Measurements from ENCODE around the gene CPTP. TPM values are rescaled to one million over a fixed set of nuclear protein-coding genes. Genes with fewer than 3 reads are reported as not detected.

Gene CPTP
- total and polyA plus RNA-seq, 2 of the 13 experiments (the other 11 are each of a cell fraction or from before 2014, with no cell fraction given) = 5.5 to 9.3 TPM

GRCh38 chr1:1325288-1326074 is 879 bp downstream of the CPTP start:
- POLR2A ChIA-PET = interaction anchor here (1.0 to 1.4 kb wide), 4 partner anchors 10 to 46 kb away, joined by 3 to 4 read pairs (median 3); no protein-coding TSS in a partner anchor
- Histone ChIP-seq H3K9me3 (ENCODE audit: low read length) (no peaks in the 10 kb centered on the region), H3K36me3 (replicated peaks in 1 of 2; ENCODE audit: control insufficient read depth in 1 of 2, insufficient read depth in 2 of 2, low read length in 2 of 2) (peaks cover 3 to 5% of the 10 kb centered on the region in 2 experiments; a peak in 2 of 5 replicates), H3K4me2 (ENCODE audit: low read depth, low read length) (peak overlapping the region; percentile 98), H4K20me1 (ENCODE audit: insufficient read depth, low read length) (peaks cover 5% of the 10 kb centered on the region; the same call in 1 of the 2 replicates), H3K27ac (ENCODE audit: extremely low read length, insufficient read depth, low read length) (peak overlapping the region; percentile 77), H3K4me3 (replicated peaks in 1 of 3; ENCODE audit: insufficient read depth in 1 of 3, low read depth in 2 of 3, low read length in 3 of 3) (peak overlapping the region; percentile 68 to 96 (median 95)), H2AFZ (ENCODE audit: low read length) (no peak overlapping the region), H3K79me2 (ENCODE audit: insufficient read depth, low read length) (peaks cover 45% of the 10 kb centered on the region), H3K4me1 (ENCODE audit: insufficient read depth, low read length) (peaks cover 30% of the 10 kb centered on the region), H3K9ac (ENCODE audit: insufficient read depth, low read depth, low read length) (peak overlapping the region; percentile 90), H3K27me3 (ENCODE audit: control insufficient read depth in 1 of 2, insufficient read depth in 2 of 2, low read length in 2 of 2) (no peaks in the 10 kb centered on the region)
- FAIRE-seq = no peak
- DNase-seq (ENCODE audit: low spot score) = no peak
- CTCF ChIA-PET (ENCODE audit: low intra/inter-chr PET ratio, low total read pairs) = no interaction called here
- BruUV-seq (replicated peaks) = no TSS peak
- whole genome bisulfite sequencing (ENCODE audit: low lambda C conversion rate) = 0% methylated on average over 3 of the region's 16 CpGs
- in situ Hi-C loops (cut with HindIII; ENCODE audit: extremely low pct_ligation_motif_present, low pct_unique_long_range_greater_than_20kb) = no loop called here
- peak; percentile 10 for ATAC-seq
- intact Hi-C loops (cut with micrococcal nuclease; ENCODE audit: unreplicated experiment) = loop anchor here (2.0 kb wide), 1 partner anchor 19 kb away; no protein-coding TSS in a partner anchor
- TF ChIP-seq PHF20 (CRISPR knock-in tag; IDR thresholded peaks at IDR 0.05) (no peak), PREB (CRISPR knock-in tag; IDR thresholded peaks at IDR 0.05) (no peak), SKIL (CRISPR knock-in tag; IDR thresholded peaks at IDR 0.05; ENCODE audit: borderline replicate concordance) (no peak), KDM5B (CRISPR knock-in tag; IDR thresholded peaks at IDR 0.05; ENCODE audit: borderline replicate concordance) (no peak), ZNF546 (CRISPR knock-in tag; conservative IDR thresholded peaks at IDR 0.05) (no peak), TRAFD1 (CRISPR knock-in tag; IDR thresholded peaks at IDR 0.05; ENCODE audit: borderline replicate concordance) (no peak), MIER2 (CRISPR knock-in tag; IDR thresholded peaks at IDR 0.05) (no peak), NFYB (CRISPR knock-in tag; IDR thresholded peaks at IDR 0.05) (no peak), MXD3 (CRISPR knock-in tag; IDR thresholded peaks at IDR 0.05) (no peak), ZNF326 (CRISPR knock-in tag; IDR thresholded peaks at IDR 0.05; ENCODE audit: borderline replicate concordance) (no peak), SKI (IDR thresholded peaks at IDR 0.05; ENCODE audit: partially characterized antibody) (no peak), PHF5A (CRISPR knock-in tag; IDR thresholded peaks at IDR 0.05; ENCODE audit: low read depth, unreplicated experiment) (no peak), ZNF792 (CRISPR knock-in tag; IDR thresholded peaks at IDR 0.05) (no peak), IKZF5 (CRISPR knock-in tag; IDR thresholded peaks at IDR 0.05) (0 out of 2 replicates have a peak, but pooled peaks have one; percentile 12), HNF4A (CRISPR knock-in tag; IDR thresholded peaks at IDR 0.05) (no peak), DPF2 (CRISPR knock-in tag; IDR thresholded peaks at IDR 0.05; ENCODE audit: borderline replicate concordance, low read depth) (no peak), GFI1 (CRISPR knock-in tag; IDR thresholded peaks at IDR 0.05; ENCODE audit: borderline replicate concordance) (no peak), ZBTB20 (CRISPR knock-in tag; IDR thresholded peaks at IDR 0.05; ENCODE audit: borderline replicate concordance, low read depth) (no peak)
